ENCODE measurements around the gene PAK1.

DNA sequence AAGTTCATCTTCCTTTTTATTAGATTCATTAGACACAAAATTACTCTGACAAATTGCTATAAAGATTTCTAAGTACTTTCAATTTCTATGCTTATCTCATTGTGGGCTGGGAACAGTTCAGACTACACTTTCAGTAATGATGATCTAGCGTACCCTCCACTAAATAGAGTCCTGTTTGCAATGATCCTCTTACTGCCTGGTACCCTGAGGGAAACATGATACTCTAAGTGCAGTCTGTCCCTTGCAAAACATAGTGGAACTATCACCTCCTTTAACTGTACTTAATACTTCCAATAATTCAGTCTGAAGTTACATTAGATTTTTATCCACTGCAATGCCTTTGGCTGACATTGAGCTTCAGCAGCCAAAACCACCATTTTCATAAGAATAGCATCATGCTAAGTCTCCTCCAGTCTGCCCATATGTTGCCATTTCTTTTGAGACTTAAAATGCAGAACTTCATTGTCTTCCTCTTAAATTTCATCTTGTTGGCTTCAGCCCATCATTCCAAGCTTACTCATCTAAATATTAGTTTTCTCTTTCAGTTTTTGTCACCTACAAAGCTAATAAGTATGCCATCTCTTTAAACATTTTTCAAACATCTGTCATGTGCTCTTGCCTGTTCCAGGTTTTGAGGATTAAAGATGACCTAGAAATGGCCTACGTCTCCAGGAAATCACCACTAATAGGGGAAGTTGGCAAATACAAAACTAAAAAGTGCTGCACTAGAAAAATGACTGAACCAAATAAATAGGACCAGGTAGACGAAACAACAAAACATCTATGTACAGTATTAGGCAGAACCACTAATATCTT lies 55.5 kb downstream of the PAK1 start:
- TF ChIP-seq ZC3H10 (CRISPR knock-in tag; IDR thresholded peaks at IDR 0.05): no peak
- TF ChIP-seq, protein P1, sequence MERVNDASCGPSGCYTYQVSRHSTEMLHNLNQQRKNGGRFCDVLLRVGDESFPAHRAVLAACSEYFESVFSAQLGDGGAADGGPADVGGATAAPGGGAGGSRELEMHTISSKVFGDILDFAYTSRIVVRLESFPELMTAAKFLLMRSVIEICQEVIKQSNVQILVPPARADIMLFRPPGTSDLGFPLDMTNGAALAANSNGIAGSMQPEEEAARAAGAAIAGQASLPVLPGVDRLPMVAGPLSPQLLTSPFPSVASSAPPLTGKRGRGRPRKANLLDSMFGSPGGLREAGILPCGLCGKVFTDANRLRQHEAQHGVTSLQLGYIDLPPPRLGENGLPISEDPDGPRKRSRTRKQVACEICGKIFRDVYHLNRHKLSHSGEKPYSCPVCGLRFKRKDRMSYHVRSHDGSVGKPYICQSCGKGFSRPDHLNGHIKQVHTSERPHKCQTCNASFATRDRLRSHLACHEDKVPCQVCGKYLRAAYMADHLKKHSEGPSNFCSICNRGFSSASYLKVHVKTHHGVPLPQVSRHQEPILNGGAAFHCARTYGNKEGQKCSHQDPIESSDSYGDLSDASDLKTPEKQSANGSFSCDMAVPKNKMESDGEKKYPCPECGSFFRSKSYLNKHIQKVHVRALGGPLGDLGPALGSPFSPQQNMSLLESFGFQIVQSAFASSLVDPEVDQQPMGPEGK (CRISPR knock-in tag; IDR thresholded peaks at IDR 0.05; ENCODE audit: borderline replicate concordance): no peak
- TF ChIP-seq ZNF565 (CRISPR knock-in tag; conservative IDR thresholded peaks at IDR 0.05; ENCODE audit: low read depth): no peak

Data from SK-N-SH treated with all-trans-retinoic acid at 6 μM for 48 hours (cell line).